HepG2 (cell line): ENCODE results near the gene ZNF48. TPM values are rescaled to one million over a fixed set of nuclear protein-coding genes. Genes with fewer than 3 reads are reported as not detected.

Experiments
- DNMT3B ChIP-seq: conservative IDR thresholded peaks from 2 replicates; pipeline ENCODE4 v1.6.1; 2016; ENCODE audit warnings: missing biosample characterization, control low read depth
- EEA1 ChIP-seq: sonication (generic); formaldehyde crosslinking; IDR thresholded peaks from 2 replicates; pipeline ENCODE4 v1.5.1; 2020; ENCODE audit warnings: mild to moderate bottlenecking, missing genetic modification reagents, borderline replicate concordance
- ETV5 ChIP-seq: IDR thresholded peaks from 2 replicates; pipeline ENCODE4 v1.6.1; 2018; ENCODE audit warnings: missing biosample characterization, missing genetic modification reagents, inconsistent platforms, borderline replicate concordance
- GTF2F1 ChIP-seq: fragments of 150-350 bp; IDR thresholded peaks from 2 replicates; pipeline ENCODE4 v1.6.1; 2014; ENCODE audit warnings: low read length
- HOXA3 ChIP-seq: sonication (generic); formaldehyde crosslinking; IDR thresholded peaks from 2 replicates; pipeline ENCODE4 v1.5.0; 2020; ENCODE audit warnings: missing genetic modification reagents
- MXD4 ChIP-seq: IDR thresholded peaks from 2 replicates; pipeline ENCODE4 v1.6.1; 2016; ENCODE audit warnings: mild to moderate bottlenecking, missing biosample characterization, missing genetic modification reagents
- PHF20 ChIP-seq: sonication (generic); formaldehyde crosslinking; IDR thresholded peaks from 2 replicates; pipeline ENCODE4 v1.5.0; 2020; ENCODE audit warnings: mild to moderate bottlenecking, missing genetic modification reagents
- PHF8 ChIP-seq: sonication (generic); formaldehyde crosslinking; IDR thresholded peaks from 2 replicates; pipeline ENCODE4 v1.5.0; 2020; ENCODE audit warnings: missing genetic modification reagents
- SOX5 ChIP-seq: IDR thresholded peaks from 2 replicates; pipeline ENCODE4 v1.6.1; 2016; ENCODE audit warnings: borderline replicate concordance
- SRSF9 ChIP-seq: fragments of 200-400 bp; formaldehyde crosslinking; IDR thresholded peaks from 2 replicates; pipeline ENCODE4 v1.6.1; 2018; ENCODE audit warnings: borderline replicate concordance, mild to moderate bottlenecking, low read depth, low read length; ENCODE audit not compliant: insufficient read depth, poor library complexity, severe bottlenecking
- ZMYM2 ChIP-seq: sonication (generic); formaldehyde crosslinking; IDR thresholded peaks from 2 replicates; pipeline ENCODE4 v1.8.0; 2022; ENCODE audit warnings: mild to moderate bottlenecking, missing genetic modification reagents
- ZNF441 ChIP-seq: sonication (generic); formaldehyde crosslinking; IDR thresholded peaks from 2 replicates; pipeline ENCODE4 v1.7.0; 2021; ENCODE audit warnings: missing genetic modification reagents, borderline replicate concordance
- ZNF678 ChIP-seq: sonication (generic); formaldehyde crosslinking; IDR thresholded peaks from 2 replicates; pipeline ENCODE4 v1.4.0; 2020; ENCODE audit warnings: mild to moderate bottlenecking, missing genetic modification reagents
- polyA plus RNA-seq, 8 experiments: library from polyadenylated mRNA; depleted of rRNA in 3 of 8; stranded (reverse) in 7 of 8; unstranded in 1 of 8; fragments of >200 nt; fragmentation: Illumina TruSeq in 4 of 8; extraction: Trizol in 4 of 8; gene quantifications; 2 replicates each; pipeline versions ENCODE4 v1.2.1 to v1.2.3, GENCODE V29; 2011 to 2016; ENCODE audit warnings: low read depth in 4 of 8, missing spikeins in 1 of 8, mixed read lengths in 1 of 8; ENCODE audit not compliant: insufficient read depth in 1 of 8
- total RNA-seq, 5 experiments: library from RNA; depleted of rRNA; stranded (reverse); fragments of >200 nt; fragmentation: Illumina TruSeq; extraction: Trizol; gene quantifications; 2 replicates each; pipeline ENCODE4 v1.2.3, GENCODE V29; 2016; ENCODE audit warnings: low read depth in 1 of 5
- TF ChIP-seq, protein P1 (sequence below): sonication (generic); formaldehyde crosslinking; IDR thresholded peaks from 2 replicates; pipeline ENCODE4 v1.9.0; 2021; ENCODE audit warnings: missing genetic modification reagents, borderline replicate concordance
- TF ChIP-seq, protein P2 (sequence below): sonication (generic); formaldehyde crosslinking; IDR thresholded peaks from 2 replicates; pipeline ENCODE4 v1.4.0; 2020; ENCODE audit warnings: mild to moderate bottlenecking, missing genetic modification reagents
- TF ChIP-seq, protein P3 (sequence below): sonication (generic); formaldehyde crosslinking; IDR thresholded peaks from 2 replicates; pipeline ENCODE4 v1.8.0; 2022; ENCODE audit warnings: mild to moderate bottlenecking, missing genetic modification reagents; ENCODE audit not compliant: insufficient replicate concordance
- TF ChIP-seq, protein P4 (sequence below): sonication (generic); formaldehyde crosslinking; IDR thresholded peaks from 2 replicates; pipeline ENCODE4 v1.5.0; 2020; ENCODE audit warnings: missing genetic modification reagents, mild to moderate bottlenecking, borderline replicate concordance

ZNF48 gene
- total and polyA plus RNA-seq, 2 of the 13 experiments (the other 11 are each of a cell fraction or from before 2014, with no cell fraction given) = 9.9 to 12.3 TPM

DNA sequence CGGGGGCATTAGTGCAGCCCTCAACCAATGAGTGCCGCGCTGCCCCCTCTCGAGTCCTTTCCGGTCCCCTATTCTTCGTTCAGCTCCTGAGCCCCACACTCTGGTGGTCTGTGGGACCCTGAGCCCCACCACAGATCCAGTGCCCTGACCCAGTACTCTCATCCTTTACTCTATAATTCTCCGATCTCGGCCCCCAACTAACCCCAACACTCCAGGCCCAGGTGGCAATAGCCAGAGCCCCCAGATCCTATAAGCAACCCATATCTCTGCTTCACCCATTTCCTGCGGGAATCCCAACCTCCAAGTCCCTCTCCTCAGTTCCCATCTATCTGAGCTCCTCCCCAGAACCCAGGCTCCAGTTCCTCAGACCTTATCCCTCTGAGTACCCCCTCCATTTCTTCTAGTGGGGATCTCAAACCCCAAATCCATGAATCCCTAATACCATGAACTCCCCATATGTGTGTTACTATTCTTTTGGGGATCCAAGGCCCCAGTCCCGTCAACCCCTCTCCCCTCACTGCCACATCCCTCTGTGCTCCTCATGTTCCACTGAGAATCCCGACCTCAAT, 23.9 kb upstream of the ZNF48 start (continued):
- TF ChIP-seq, protein P1, sequence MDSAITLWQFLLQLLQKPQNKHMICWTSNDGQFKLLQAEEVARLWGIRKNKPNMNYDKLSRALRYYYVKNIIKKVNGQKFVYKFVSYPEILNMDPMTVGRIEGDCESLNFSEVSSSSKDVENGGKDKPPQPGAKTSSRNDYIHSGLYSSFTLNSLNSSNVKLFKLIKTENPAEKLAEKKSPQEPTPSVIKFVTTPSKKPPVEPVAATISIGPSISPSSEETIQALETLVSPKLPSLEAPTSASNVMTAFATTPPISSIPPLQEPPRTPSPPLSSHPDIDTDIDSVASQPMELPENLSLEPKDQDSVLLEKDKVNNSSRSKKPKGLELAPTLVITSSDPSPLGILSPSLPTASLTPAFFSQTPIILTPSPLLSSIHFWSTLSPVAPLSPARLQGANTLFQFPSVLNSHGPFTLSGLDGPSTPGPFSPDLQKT (CRISPR knock-in tag) = no peak
- no peak for TF ChIP-seq SRSF9
- 0 out of 2 replicates have a peak, but pooled peaks have one; percentile 4 for TF ChIP-seq MXD4 (CRISPR knock-in tag)
- peak; percentile 30; the same call in 1 of the 2 replicates for TF ChIP-seq PHF8 (CRISPR knock-in tag)
- 0 out of 2 replicates have a peak, but pooled peaks have one; percentile 27 for TF ChIP-seq ZNF441 (CRISPR knock-in tag)
- peak; percentile 67 for TF ChIP-seq PHF20 (CRISPR knock-in tag)
- TF ChIP-seq EEA1 (CRISPR knock-in tag) = no peak
- no peak for TF ChIP-seq ZMYM2
- TF ChIP-seq, protein P2, sequence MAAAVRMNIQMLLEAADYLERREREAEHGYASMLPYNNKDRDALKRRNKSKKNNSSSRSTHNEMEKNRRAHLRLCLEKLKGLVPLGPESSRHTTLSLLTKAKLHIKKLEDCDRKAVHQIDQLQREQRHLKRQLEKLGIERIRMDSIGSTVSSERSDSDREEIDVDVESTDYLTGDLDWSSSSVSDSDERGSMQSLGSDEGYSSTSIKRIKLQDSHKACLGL (CRISPR knock-in tag) = no peak
- no peak for TF ChIP-seq DNMT3B (CRISPR knock-in tag)
- TF ChIP-seq GTF2F1 = no peak
- peak; percentile 78; the same call in 1 of the 2 replicates for TF ChIP-seq ETV5 (CRISPR knock-in tag)
- TF ChIP-seq SOX5 (CRISPR knock-in tag) = 0 out of 2 replicates have a peak, but pooled peaks have one; percentile 3
- TF ChIP-seq, protein P3, sequence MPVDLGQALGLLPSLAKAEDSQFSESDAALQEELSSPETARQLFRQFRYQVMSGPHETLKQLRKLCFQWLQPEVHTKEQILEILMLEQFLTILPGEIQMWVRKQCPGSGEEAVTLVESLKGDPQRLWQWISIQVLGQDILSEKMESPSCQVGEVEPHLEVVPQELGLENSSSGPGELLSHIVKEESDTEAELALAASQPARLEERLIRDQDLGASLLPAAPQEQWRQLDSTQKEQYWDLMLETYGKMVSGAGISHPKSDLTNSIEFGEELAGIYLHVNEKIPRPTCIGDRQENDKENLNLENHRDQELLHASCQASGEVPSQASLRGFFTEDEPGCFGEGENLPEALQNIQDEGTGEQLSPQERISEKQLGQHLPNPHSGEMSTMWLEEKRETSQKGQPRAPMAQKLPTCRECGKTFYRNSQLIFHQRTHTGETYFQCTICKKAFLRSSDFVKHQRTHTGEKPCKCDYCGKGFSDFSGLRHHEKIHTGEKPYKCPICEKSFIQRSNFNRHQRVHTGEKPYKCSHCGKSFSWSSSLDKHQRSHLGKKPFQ (CRISPR knock-in tag) = no peak
- TF ChIP-seq, protein P4, sequence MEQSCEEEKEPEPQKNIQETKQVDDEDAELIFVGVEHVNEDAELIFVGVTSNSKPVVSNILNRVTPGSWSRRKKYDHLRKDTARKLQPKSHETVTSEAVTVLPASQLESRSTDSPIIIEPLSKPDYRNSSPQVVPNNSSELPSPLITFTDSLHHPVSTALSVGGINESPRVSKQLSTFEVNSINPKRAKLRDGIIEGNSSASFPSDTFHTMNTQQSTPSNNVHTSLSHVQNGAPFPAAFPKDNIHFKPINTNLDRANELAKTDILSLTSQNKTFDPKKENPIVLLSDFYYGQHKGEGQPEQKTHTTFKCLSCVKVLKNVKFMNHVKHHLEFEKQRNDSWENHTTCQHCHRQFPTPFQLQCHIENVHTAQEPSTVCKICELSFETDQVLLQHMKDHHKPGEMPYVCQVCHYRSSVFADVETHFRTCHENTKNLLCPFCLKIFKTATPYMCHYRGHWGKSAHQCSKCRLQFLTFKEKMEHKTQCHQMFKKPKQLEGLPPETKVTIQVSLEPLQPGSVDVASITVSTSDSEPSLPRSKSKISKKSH = peak; percentile 41; the same call in 1 of the 2 replicates
- no peak for TF ChIP-seq ZNF678
- no peak for TF ChIP-seq HOXA3 (CRISPR knock-in tag)
